ENCODE data around the gene ROS1. TPM values are rescaled to one million over a fixed set of nuclear protein-coding genes. Genes with fewer than 3 reads are reported as not detected.

The ROS1 gene
- total RNA-seq, 1 donor, result 0.43 TPM

- TF ChIP-seq CTCF (IDR thresholded peaks at IDR 0.05; ENCODE audit: insufficient read depth, low read depth, low read length), result no peak
- no peak overlapping the region for H3K4me3 ChIP-seq (ENCODE audit: low read depth, low read length)
- no peak for DNase-seq (ENCODE audit: low read depth)
Observed at GRCh38 chr6:117267766-117268534, 157.8 kb downstream of the ROS1 start.

- no peak overlapping the region for H3K4me3 ChIP-seq (ENCODE audit: low read depth, low read length)
- DNase-seq (ENCODE audit: low read depth), result no peak
- TF ChIP-seq CTCF (IDR thresholded peaks at IDR 0.05; ENCODE audit: insufficient read depth, low read depth, low read length), result no peak
Observed at GRCh38 chr6:117267054-117267347, 158.7 kb downstream of the ROS1 start.

GRCh38 chr6:117266257-117267053 is 159.3 kb downstream of the ROS1 start:
- no peak overlapping the region for H3K4me3 ChIP-seq (ENCODE audit: low read depth, low read length)
- DNase-seq (ENCODE audit: low read depth), result no peak

GRCh38 chr6:117265410-117266256 is 160.1 kb downstream of the ROS1 start, which contains the start of gene VGLL2:
VGLL2 (plus strand) TSS chr6:117265558; CDS start chr6:117265764, 206 bp downstream.
- peak within 1 kb of the TSS; percentile 21 for H3K4me3 ChIP-seq (ENCODE audit: low read depth, low read length)
- DNase-seq (ENCODE audit: low read depth), result peak; percentile 3
- no peak for TF ChIP-seq CTCF (IDR thresholded peaks at IDR 0.05; ENCODE audit: insufficient read depth, low read depth, low read length)

More at GRCh38 chr6:117266257-117267053, 159.3 kb downstream of the ROS1 start:
- TF ChIP-seq CTCF (IDR thresholded peaks at IDR 0.05; ENCODE audit: insufficient read depth, low read depth, low read length), result no peak

GRCh38 chr6:117264692-117265409 is 160.9 kb downstream of the ROS1 start:
- no peak for TF ChIP-seq CTCF (IDR thresholded peaks at IDR 0.05; ENCODE audit: insufficient read depth, low read depth, low read length)
- peak overlapping the region; percentile 21 for H3K4me3 ChIP-seq (ENCODE audit: low read depth, low read length)
- no peak for DNase-seq (ENCODE audit: low read depth)

GRCh38 chr6:117264369-117264691 is 161.4 kb downstream of the ROS1 start:
- no peak for TF ChIP-seq CTCF (IDR thresholded peaks at IDR 0.05; ENCODE audit: insufficient read depth, low read depth, low read length)
- no peak for DNase-seq (ENCODE audit: low read depth)
- no peak overlapping the region for H3K4me3 ChIP-seq (ENCODE audit: low read depth, low read length)
